ENCODE measurements around the gene LRRC4C. TPM values are rescaled to one million over a fixed set of nuclear protein-coding genes. Genes with fewer than 3 reads are reported as not detected.

The LRRC4C gene
- total RNA-seq, 4 donors from 2014 or later = 1.5 to 2.8 (median 1.7) TPM

- Histone ChIP-seq H3K27me3 (no peaks in the 10 kb centered on the region), H3K4me1 (no peaks in the 10 kb centered on the region), H3K36me3 (no peaks in the 10 kb centered on the region), H3K27ac (no peak overlapping the region), H3K4me3 (no peak overlapping the region), H3K9me3 (no peaks in the 10 kb centered on the region)
- 37 to 39% methylated on average over 3 of the region's 3 CpGs for WGBS, 2 donors (ENCODE audit: low coverage in 1 of 2)
- no peak for ATAC-seq
- TF ChIP-seq EP300 (IDR thresholded peaks at IDR 0.05) (no peak), CTCF (IDR thresholded peaks at IDR 0.05) (no peak), POLR2A (IDR thresholded peaks at IDR 0.05) (no peak), POLR2AphosphoS5 (IDR thresholded peaks at IDR 0.05) (no peak)
Measured at GRCh38 chr11:41225856-41226633, 233.4 kb downstream of the LRRC4C start.

DNA sequence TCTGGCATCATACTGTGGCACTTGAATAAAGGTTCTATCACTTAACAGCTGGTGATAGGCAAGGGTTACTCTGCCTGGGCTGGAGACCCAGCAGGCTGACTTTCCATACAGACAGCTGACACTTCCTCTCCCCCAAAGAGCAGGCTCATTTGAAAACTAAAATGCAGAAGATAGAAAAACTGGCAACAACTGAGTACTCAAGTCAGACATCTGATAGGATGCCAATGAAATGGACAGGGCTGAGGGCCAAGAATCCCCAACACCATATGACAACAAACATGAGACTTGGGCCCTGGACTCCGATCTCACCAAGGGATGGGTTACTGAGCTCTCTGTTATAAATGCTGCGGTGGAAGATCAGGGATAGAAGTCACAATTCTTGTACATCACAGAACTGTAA is 237.2 kb downstream of the LRRC4C start:
- Histone ChIP-seq H3K4me3 (no peak overlapping the region), H3K9me3 (no peaks in the 10 kb centered on the region), H3K27me3 (no peaks in the 10 kb centered on the region), H3K4me1 (no peaks in the 10 kb centered on the region), H3K36me3 (no peaks in the 10 kb centered on the region), H3K27ac (no peak overlapping the region)
- TF ChIP-seq POLR2A (IDR thresholded peaks at IDR 0.05) (no peak), EP300 (IDR thresholded peaks at IDR 0.05) (no peak), CTCF (IDR thresholded peaks at IDR 0.05) (no peak), POLR2AphosphoS5 (IDR thresholded peaks at IDR 0.05) (no peak)
- no peak for ATAC-seq
- 80% methylated on average over 1 of the region's 2 CpGs; no CpG with 5 or more reads in 1 of the 2 donors for WGBS, 2 donors (ENCODE audit: low coverage in 1 of 2)

DNA sequence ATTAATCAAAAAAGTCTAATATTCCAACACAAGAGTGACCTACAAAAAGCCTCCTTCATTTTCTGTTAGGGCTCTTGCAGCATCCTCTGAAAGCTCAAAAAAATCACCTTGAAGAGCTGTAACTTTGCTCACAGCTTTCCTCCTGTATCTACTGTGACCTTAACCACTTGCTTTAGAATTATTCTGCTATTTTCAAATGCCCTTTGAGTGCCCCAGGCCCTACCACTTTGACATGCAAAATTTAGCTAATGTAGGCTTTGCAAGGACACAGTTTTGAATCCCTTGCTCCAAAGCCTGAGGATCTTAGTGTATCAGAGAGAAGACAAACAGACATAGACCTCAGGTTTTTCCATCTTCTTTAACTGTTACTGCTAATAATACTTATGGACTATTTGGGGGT is 253.1 kb downstream of the LRRC4C start:
- no peak for ATAC-seq
- Histone ChIP-seq H3K36me3 (no peaks in the 10 kb centered on the region), H3K4me3 (no peak overlapping the region), H3K27me3 (peaks cover 7% of the 10 kb centered on the region), H3K27ac (no peak overlapping the region), H3K9me3 (no peaks in the 10 kb centered on the region), H3K4me1 (no peaks in the 10 kb centered on the region)
- no peak for TF ChIP-seq POLR2AphosphoS5 (IDR thresholded peaks at IDR 0.05)
- TF ChIP-seq POLR2A (IDR thresholded peaks at IDR 0.05) = no peak
- no peak for TF ChIP-seq EP300 (IDR thresholded peaks at IDR 0.05)
- no peak for TF ChIP-seq CTCF (IDR thresholded peaks at IDR 0.05)

GRCh38 chr11:41201156-41201555 is 258.3 kb downstream of the LRRC4C start:
- H3K4me3 ChIP-seq = no peak overlapping the region
- peaks cover 0 to 4% (median 0%) of the 10 kb centered on the region in 3 donors for H3K9me3 ChIP-seq
- ATAC-seq = no peak
- no peak overlapping the region for H3K27ac ChIP-seq
- TF ChIP-seq POLR2AphosphoS5 (IDR thresholded peaks at IDR 0.05) (no peak), CTCF (IDR thresholded peaks at IDR 0.05) (no peak), POLR2A (IDR thresholded peaks at IDR 0.05) (no peak), EP300 (IDR thresholded peaks at IDR 0.05) (no peak)
- H3K27me3 ChIP-seq = peaks cover 7% of the 10 kb centered on the region
- H3K36me3 ChIP-seq = no peaks in the 10 kb centered on the region
- WGBS, 2 donors (ENCODE audit: low coverage in 1 of 2) = 0 to 6% methylated on average over 5 of the region's 5 CpGs
- H3K4me1 ChIP-seq = no peaks in the 10 kb centered on the region

GRCh38 chr11:41190437-41191082 is 268.9 kb downstream of the LRRC4C start:
- no peaks in the 10 kb centered on the region for H3K36me3 ChIP-seq
- no peak for ATAC-seq
- no peaks in the 10 kb centered on the region for H3K4me1 ChIP-seq
- TF ChIP-seq POLR2AphosphoS5 (IDR thresholded peaks at IDR 0.05) (no peak), CTCF (IDR thresholded peaks at IDR 0.05) (no peak), EP300 (IDR thresholded peaks at IDR 0.05) (no peak), POLR2A (IDR thresholded peaks at IDR 0.05) (no peak)
- H3K9me3 ChIP-seq = peaks cover 0 to 10% (median 0%) of the 10 kb centered on the region in 3 donors
- H3K27ac ChIP-seq = no peak overlapping the region
- H3K4me3 ChIP-seq = no peak overlapping the region
- H3K27me3 ChIP-seq = no peaks in the 10 kb centered on the region
- 39 to 60% methylated on average over 14 of the region's 14 CpGs for WGBS, 2 donors (ENCODE audit: low coverage in 1 of 2)

All from gastroesophageal sphincter (tissue), 4 donors.